Lung (tissue), 12 donors: ENCODE measurements around the gene RAP1GAP2. TPM values are rescaled to one million over a fixed set of nuclear protein-coding genes. Genes with fewer than 3 reads are reported as not detected.

Experiments
- ATAC-seq: fragments of 200-7000 bp; cut with Tn5 transposase; one replicate; pipeline ENCODE4 v1.9.1; 2020; ENCODE audit warnings: moderate number of reproducible peaks; ENCODE audit not compliant: insufficient read depth, low FRiP score
- DNase-seq, 3 donors: peaks; one replicate each; pipeline ENCODE4 v3.0.0-alpha.2; 2013 to 2017
- H3K27ac ChIP-seq, 2 donors: one replicate each; pipeline ENCODE4 v1.5.1; 2013; ENCODE audit warnings: mild to moderate bottlenecking in 2 of 2, moderate library complexity in 2 of 2, control low read depth in 1 of 2, inconsistent platforms in 1 of 2, low read depth in 1 of 2, low read length in 1 of 2
- H3K27me3 ChIP-seq, 3 donors: one replicate each; pipeline ENCODE4 v1.5.1; 2013; ENCODE audit warnings: low read length in 2 of 3; ENCODE audit not compliant: control insufficient read depth in 3 of 3, insufficient read depth in 3 of 3
- H3K36me3 ChIP-seq, 4 donors: one replicate each; pipeline ENCODE4 v1.5.1; 2013; ENCODE audit warnings: low read length in 4 of 4, mild to moderate bottlenecking in 1 of 4, moderate library complexity in 1 of 4; ENCODE audit not compliant: control insufficient read depth in 4 of 4, insufficient read depth in 4 of 4
- H3K4me1 ChIP-seq, 5 donors: one replicate each; pipeline ENCODE4 v1.5.1; 2013; ENCODE audit warnings: low read length in 5 of 5, mild to moderate bottlenecking in 2 of 5, moderate library complexity in 1 of 5; ENCODE audit not compliant: control insufficient read depth in 5 of 5, insufficient read depth in 5 of 5
- H3K4me3 ChIP-seq: one replicate; pipeline ENCODE4 v1.5.1; 2013; ENCODE audit warnings: mild to moderate bottlenecking, control low read depth, moderate library complexity
- H3K9ac ChIP-seq, 2 donors: one replicate each; pipeline ENCODE4 v1.5.1; 2013; ENCODE audit warnings: low read length in 2 of 2, control low read depth in 1 of 2; ENCODE audit not compliant: insufficient read depth in 1 of 2
- H3K9me3 ChIP-seq, 4 donors: one replicate each; pipeline ENCODE4 v1.5.1; 2013; ENCODE audit warnings: low read length in 3 of 4, mild to moderate bottlenecking in 1 of 4, moderate library complexity in 1 of 4; ENCODE audit not compliant: control insufficient read depth in 4 of 4, insufficient read depth in 3 of 4
- CTCF ChIP-seq: IDR thresholded peaks from 2 replicates; pipeline ENCODE4 v1.5.1; 2012; ENCODE audit warnings: mild to moderate bottlenecking; ENCODE audit errors: control extremely low read depth, extremely low read depth
- WGBS, 2 donors: extraction: QIAGEN DNeasy Blood & Tissue Kit; methylation state at CpG; one replicate each; pipeline ENCODE4 v1.1.7; 2013; 5-methylcytosine and 5-hydroxymethylcytosine counted together
- polyA plus RNA-seq, 2 donors: library from polyadenylated mRNA; stranded (reverse); fragments of 200-250 nt; gene quantifications; one replicate each; pipeline ENCODE4 v1.2.1, GENCODE V29; 2013
- total RNA-seq, 2 donors: library from RNA; depleted of rRNA in 1 of 2; stranded (reverse); fragments of >200 nt in 1 of 2; gene quantifications; one replicate each; pipeline ENCODE4 v1.2.1, GENCODE V29; 2014 to 2021
- donor health status: control.
- donor health status: control.
- donor health status: Bipolar disorder and iron deficiency.
- donor health status: healthy.
- donor health status: DM: yes; HTN: yes; CAD: no.

The RAP1GAP2 gene
- total and polyA plus RNA-seq, 4 donors = 5.3 to 16.7 (median 6.0) TPM

DNA sequence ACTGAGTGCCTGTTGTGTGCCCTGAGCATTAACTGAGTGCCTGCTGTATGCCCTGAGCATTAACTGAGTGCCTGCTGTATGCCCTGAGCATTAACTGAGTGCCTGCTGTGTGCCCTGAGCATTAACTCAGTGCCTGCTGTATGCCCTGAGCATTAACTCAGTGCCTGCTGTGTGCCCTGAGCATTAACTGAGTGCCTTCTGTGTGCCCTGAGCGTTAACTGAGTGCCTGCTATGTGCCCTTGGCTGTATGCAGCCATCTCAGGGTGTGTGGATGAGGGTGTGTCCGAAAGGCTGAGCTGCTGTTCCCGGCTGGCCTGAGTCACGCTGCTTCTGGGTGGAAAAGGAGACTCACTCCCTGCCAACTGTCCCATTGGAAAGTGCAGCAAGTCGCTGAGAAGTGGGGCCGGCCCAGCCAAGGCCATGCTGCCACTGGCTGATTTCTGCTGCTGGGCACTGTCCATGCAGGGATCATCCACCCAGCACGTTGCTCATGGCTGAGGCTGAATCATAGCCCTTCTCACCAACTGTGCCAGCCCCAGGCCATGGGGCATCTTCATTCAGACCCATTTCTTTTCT is 153.3 kb downstream of the RAP1GAP2 start:
- Histone ChIP-seq H3K27me3 (no peaks in the 10 kb centered on the region), H3K27ac (no peak overlapping the region), H3K4me1 (peaks cover 0 to 4% (median 0%) of the 10 kb centered on the region in 5 donors), H3K9me3 (peaks cover 0 to 2% (median 0%) of the 10 kb centered on the region in 4 donors), H3K4me3 (no peak overlapping the region), H3K36me3 (no peaks in the 10 kb centered on the region), H3K9ac (no peak overlapping the region)
- no peak for TF ChIP-seq CTCF
- DNase-seq (no peak), ATAC-seq (no peak)
- WGBS, 2 donors = 85 to 90% methylated on average over 7 of the region's 7 CpGs

DNA sequence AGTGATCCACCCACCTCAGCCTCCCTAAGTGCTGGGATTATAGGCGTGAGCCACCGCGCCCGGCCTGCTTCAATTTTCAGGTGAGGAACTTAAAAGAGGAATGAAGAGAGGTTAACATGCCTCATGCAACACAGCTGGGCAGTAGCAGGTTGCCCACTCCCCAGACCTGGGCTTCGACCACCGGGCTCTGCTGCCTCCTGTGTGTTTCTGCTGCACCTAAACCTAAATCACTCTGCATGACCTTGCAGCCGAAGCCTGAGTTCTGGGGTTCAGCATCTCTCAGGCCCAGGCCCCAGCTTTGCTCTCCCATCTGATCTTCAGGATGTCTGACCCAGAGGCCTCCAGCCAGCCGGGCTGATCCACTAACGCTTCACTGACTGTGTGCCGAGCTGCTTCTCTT is 154.6 kb downstream of the RAP1GAP2 start:
- Histone ChIP-seq H3K4me1 (peaks cover 0 to 4% (median 0%) of the 10 kb centered on the region in 5 donors), H3K9ac (no peak overlapping the region), H3K36me3 (no peaks in the 10 kb centered on the region), H3K27ac (no peak overlapping the region), H3K4me3 (no peak overlapping the region), H3K9me3 (peaks cover 0 to 2% (median 0%) of the 10 kb centered on the region in 4 donors), H3K27me3 (no peaks in the 10 kb centered on the region)
- ATAC-seq (no peak), DNase-seq (no peak)
- 91 to 94% methylated on average over 10 of the region's 10 CpGs for WGBS, 2 donors
- TF ChIP-seq CTCF = no peak

DNA sequence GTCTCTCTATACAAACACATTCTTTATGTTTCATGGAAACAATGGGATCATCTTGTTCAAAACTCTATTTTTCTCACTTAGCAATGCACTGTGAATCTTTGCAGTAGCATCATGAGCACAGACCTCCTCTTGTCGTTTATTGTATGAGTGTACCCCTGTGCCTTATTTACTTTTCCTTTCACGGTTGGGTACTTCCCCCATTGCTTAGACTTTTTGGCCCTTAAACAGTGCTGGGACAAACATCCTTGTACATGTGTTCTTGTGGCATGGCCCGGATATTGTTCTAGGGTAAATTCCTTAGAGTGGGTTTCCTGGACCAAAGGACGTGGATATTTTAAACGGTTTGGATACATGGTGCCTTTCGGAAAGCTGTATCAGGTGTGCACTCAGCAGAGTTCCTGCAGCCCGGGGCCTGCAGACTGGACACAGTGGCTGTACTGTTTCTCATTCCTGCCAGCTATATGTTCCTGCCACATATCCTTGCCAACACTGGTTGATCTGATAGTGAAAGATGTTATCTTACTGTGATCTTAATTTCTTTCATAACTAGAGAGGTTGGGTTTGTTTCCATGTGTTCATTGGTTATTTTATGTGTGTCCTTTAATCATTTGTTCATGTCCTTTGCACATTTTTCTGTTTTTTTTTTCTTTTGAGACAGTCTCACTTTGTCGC is 156.1 kb downstream of the RAP1GAP2 start:
- H3K4me1 ChIP-seq = peaks cover 0 to 2% (median 0%) of the 10 kb centered on the region in 5 donors
- TF ChIP-seq CTCF = no peak
- peaks cover 0 to 2% (median 0%) of the 10 kb centered on the region in 4 donors for H3K9me3 ChIP-seq
- no peaks in the 10 kb centered on the region for H3K36me3 ChIP-seq
- no peak for ATAC-seq
- DNase-seq = no peak
- no peak overlapping the region for H3K27ac ChIP-seq
- H3K4me3 ChIP-seq = no peak overlapping the region
- WGBS, 2 donors = 62 to 71% methylated on average over 8 of the region's 8 CpGs
- H3K27me3 ChIP-seq = no peaks in the 10 kb centered on the region
- no peak overlapping the region for H3K9ac ChIP-seq
